Measurements from ENCODE around the gene CSTF2T.

- TF ChIP-seq CTCF (IDR thresholded peaks at IDR 0.05) (no peak), POLR2A (IDR thresholded peaks at IDR 0.05) (no peak)
Measured at GRCh38 chr10:51700228-51700817, 928 bp upstream of the CSTF2T start.
